ENCODE measurements around the gene SNX8. TPM values are rescaled to one million over a fixed set of nuclear protein-coding genes. Genes with fewer than 3 reads are reported as not detected.
"Not testable (repeated sequence)": the region's sequence is repeated elsewhere in the genome, so short reads cannot be mapped to it uniquely, and the experiment has no call there.

SNX8 gene
- total RNA-seq, 2 donors from 2014 or later: 23.7 to 31.8 TPM

DNA sequence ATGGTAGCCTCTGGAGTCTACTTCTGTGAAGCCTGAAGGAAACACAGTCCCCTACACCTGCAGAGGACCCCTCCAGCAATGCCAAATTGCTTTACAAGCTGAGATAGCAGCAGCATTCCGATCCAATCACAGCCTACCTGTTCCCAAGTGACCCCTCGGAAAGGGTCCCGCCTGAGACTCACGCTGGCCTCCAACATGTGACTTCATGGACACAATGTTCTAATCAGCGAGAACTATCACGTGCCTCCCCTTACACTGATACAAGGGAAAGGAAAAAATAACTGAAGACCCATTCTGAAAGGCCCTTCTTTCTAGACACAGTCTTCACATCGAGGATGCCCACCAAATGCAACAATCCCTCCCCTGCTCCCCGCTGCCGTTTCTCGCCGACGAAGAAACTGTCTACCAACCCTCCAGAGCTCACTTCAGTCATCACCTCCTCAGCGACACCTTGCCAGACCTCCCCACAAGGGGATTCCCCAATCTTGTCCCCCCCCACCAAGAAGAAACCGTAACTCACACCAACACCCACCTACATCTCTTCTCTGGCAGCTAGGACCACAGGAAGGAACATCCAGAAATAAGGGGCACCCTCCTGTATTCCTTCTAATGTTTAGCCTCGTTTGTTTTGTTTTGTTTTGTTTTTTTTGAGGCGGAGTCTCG lies 1.8 kb downstream of the SNX8 start:
- Mint-ChIP-seq H3K9me3 (no peaks in the 10 kb centered on the region), H3K4me1 (peaks cover 11% of the 10 kb centered on the region), H3K27me3 (no peaks in the 10 kb centered on the region), H3K4me3 (no peak overlapping the region), H3K27ac (no peak overlapping the region), H3K36me3 (ENCODE audit: low read depth) (peaks cover 6% of the 10 kb centered on the region)
- ATAC-seq (replicated peaks): no peak

- Mint-ChIP-seq H3K27ac (no peak overlapping the region), H3K9me3 (no peaks in the 10 kb centered on the region), H3K27me3 (no peaks in the 10 kb centered on the region), H3K4me1 (peaks cover 11% of the 10 kb centered on the region), H3K36me3 (ENCODE audit: low read depth) (peaks cover 6% of the 10 kb centered on the region), H3K4me3 (no peak overlapping the region)
- ATAC-seq (replicated peaks): no peak
Measured at GRCh38 chr7:2309889-2310331, 4.3 kb downstream of the SNX8 start.

- no peaks in the 10 kb centered on the region for H3K27me3 Mint-ChIP-seq
- H3K9me3 Mint-ChIP-seq: no peaks in the 10 kb centered on the region
- no peak overlapping the region for H3K27ac Mint-ChIP-seq
- H3K36me3 Mint-ChIP-seq (ENCODE audit: low read depth): no peaks in the 10 kb centered on the region
- H3K4me3 Mint-ChIP-seq: no peak overlapping the region
- peaks cover 10% of the 10 kb centered on the region for H3K4me1 Mint-ChIP-seq
- no peak for ATAC-seq (replicated peaks)
Measured at GRCh38 chr7:2307690-2308107, 6.5 kb downstream of the SNX8 start.

- Mint-ChIP-seq H3K27me3 (no peaks in the 10 kb centered on the region), H3K4me3 (no peak overlapping the region), H3K27ac (no peak overlapping the region), H3K36me3 (ENCODE audit: low read depth) (no peaks in the 10 kb centered on the region), H3K4me1 (peaks cover 4% of the 10 kb centered on the region), H3K9me3 (no peaks in the 10 kb centered on the region)
- no peak for ATAC-seq (replicated peaks)
Measured at GRCh38 chr7:2306688-2307087, 7.6 kb downstream of the SNX8 start.

- not testable (repeated sequence) for H3K4me1 Mint-ChIP-seq; H3K4me3 Mint-ChIP-seq; H3K27me3 Mint-ChIP-seq; H3K27ac Mint-ChIP-seq; H3K9me3 Mint-ChIP-seq; ATAC-seq (replicated peaks); H3K36me3 Mint-ChIP-seq (ENCODE audit: low read depth)
Measured at GRCh38 chr7:2305258-2305657, 9.0 kb downstream of the SNX8 start.

- ATAC-seq (replicated peaks); H3K27me3 Mint-ChIP-seq; H3K27ac Mint-ChIP-seq; H3K36me3 Mint-ChIP-seq (ENCODE audit: low read depth); H3K9me3 Mint-ChIP-seq; H3K4me3 Mint-ChIP-seq: not testable (repeated sequence)
- peaks cover 15% of the 10 kb centered on the region for H3K4me1 Mint-ChIP-seq
Measured at GRCh38 chr7:2303520-2303919, 10.7 kb downstream of the SNX8 start.

DNA sequence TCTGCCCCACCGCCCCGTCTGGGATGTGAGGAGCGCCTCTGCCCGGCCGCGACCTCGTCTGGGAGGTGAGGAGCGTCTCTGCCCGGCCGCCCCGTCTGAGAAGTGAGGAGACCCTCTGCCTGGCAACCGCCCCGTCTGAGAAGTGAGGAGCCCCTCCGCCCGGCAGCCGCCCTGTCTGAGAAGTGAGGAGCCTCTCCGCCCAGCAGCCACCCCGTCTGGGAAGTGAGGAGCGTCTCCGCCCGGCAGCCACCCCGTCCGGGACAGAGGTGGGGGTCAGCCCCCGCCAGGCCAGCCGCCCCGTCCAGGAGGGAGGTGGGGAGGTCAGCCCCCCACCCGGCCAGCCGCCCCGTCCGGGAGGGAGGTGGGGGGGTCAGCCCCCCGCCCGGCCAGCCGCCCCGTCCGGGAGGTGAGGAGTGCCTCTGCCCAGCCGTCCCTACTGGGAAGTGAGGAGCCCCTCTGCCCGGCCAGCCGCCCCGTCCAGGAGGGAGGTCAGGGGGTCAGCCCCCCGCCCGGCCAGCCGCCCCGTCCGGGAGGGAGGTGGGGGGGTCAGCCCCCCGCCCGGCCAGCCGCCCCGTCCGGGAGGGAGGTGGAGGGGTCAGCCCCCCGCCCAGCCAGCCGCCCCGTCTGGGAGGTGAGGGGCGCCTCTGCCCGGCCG lies 11.4 kb downstream of the SNX8 start:
- not testable (repeated sequence) for ATAC-seq (replicated peaks); H3K4me3 Mint-ChIP-seq
- peaks cover 14% of the 10 kb centered on the region for H3K4me1 Mint-ChIP-seq

DNA sequence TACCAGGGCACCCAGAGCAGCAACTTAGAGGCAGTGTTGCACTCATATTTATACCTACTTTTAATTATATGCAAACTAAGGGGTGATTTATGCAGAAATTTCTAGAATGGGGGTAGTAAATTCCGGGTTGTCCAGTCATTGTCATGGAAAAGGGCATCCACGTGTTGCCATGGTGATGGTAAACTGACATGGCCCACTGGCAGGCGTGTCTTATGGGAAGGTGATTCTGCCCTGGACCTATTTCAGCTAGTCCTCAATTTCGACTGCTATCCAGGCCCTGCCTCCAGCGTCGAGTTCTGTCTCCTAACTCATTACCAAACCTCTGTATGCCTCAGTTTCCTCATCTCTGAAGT lies 12.8 kb downstream of the SNX8 start:
- H3K36me3 Mint-ChIP-seq (ENCODE audit: low read depth): no peaks in the 10 kb centered on the region
- H3K4me3 Mint-ChIP-seq: no peak overlapping the region
- H3K27ac Mint-ChIP-seq: peak overlapping the region; percentile 62

More for the DNA sequence above, 11.4 kb downstream of the SNX8 start:
- not testable (repeated sequence) for H3K36me3 Mint-ChIP-seq (ENCODE audit: low read depth); H3K27me3 Mint-ChIP-seq; H3K27ac Mint-ChIP-seq; H3K9me3 Mint-ChIP-seq

GRCh38 chr7:2299870-2300512 lies 14.2 kb downstream of the SNX8 start:
- Mint-ChIP-seq H3K27me3 (no peaks in the 10 kb centered on the region), H3K9me3 (no peaks in the 10 kb centered on the region), H3K4me1 (peaks cover 10% of the 10 kb centered on the region), H3K4me3 (peak overlapping the region; percentile 62), H3K27ac (peak overlapping the region; percentile 87), H3K36me3 (ENCODE audit: low read depth) (no peaks in the 10 kb centered on the region)
- ATAC-seq (replicated peaks): peak; percentile 18

More for the DNA sequence above, 12.8 kb downstream of the SNX8 start:
- peaks cover 10% of the 10 kb centered on the region for H3K4me1 Mint-ChIP-seq
- H3K27me3 Mint-ChIP-seq: no peaks in the 10 kb centered on the region
- no peak for ATAC-seq (replicated peaks)
- H3K9me3 Mint-ChIP-seq: no peaks in the 10 kb centered on the region

DNA sequence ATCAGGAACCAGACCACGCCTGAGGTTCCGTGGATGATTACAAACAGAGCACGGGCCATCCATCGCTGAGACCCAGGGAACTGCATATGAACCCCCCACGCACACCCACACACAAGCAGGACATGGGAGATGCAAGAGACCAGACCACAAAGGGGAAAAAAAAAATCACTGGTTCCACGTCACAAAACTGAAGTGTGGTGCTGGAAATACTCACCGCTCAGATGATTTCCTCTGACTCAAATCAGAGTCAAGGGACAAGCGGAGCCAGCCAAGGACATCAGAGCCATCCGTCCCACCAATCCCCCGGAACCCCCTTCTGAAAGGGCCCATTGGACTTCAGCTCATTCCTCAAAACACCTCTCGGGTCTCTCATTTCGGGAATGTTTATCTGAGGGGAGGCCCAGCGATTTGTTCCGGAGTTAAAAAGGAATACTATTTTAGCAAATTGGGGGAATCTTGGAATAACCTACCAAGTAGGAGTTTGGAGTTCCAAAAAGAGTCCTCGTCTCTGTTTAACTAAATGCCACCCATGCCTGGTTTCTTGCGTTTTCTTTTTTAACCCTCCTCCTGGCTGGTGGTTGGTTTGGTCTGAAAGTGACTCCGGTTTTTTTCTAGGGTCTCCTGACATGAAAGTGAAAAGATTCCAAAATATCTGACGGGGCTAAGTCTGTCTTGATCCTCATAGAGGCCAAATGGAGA lies 15.0 kb downstream of the SNX8 start:
- peak; percentile 90 for ATAC-seq (replicated peaks)
- peak overlapping the region; percentile 62 for H3K4me3 Mint-ChIP-seq

GRCh38 chr7:2296832-2297231 lies 17.4 kb downstream of the SNX8 start:
- no peaks in the 10 kb centered on the region for H3K9me3 Mint-ChIP-seq
- H3K4me1 Mint-ChIP-seq: peaks cover 10% of the 10 kb centered on the region
- no peak overlapping the region for H3K4me3 Mint-ChIP-seq
- no peak overlapping the region for H3K27ac Mint-ChIP-seq
- no peaks in the 10 kb centered on the region for H3K36me3 Mint-ChIP-seq (ENCODE audit: low read depth)
- no peaks in the 10 kb centered on the region for H3K27me3 Mint-ChIP-seq
- ATAC-seq (replicated peaks): no peak

More for the DNA sequence above, 15.0 kb downstream of the SNX8 start:
- H3K27ac Mint-ChIP-seq: peak overlapping the region; percentile 87
- no peaks in the 10 kb centered on the region for H3K27me3 Mint-ChIP-seq
- no peaks in the 10 kb centered on the region for H3K9me3 Mint-ChIP-seq
- H3K36me3 Mint-ChIP-seq (ENCODE audit: low read depth): no peaks in the 10 kb centered on the region
- peaks cover 10% of the 10 kb centered on the region for H3K4me1 Mint-ChIP-seq

DNA sequence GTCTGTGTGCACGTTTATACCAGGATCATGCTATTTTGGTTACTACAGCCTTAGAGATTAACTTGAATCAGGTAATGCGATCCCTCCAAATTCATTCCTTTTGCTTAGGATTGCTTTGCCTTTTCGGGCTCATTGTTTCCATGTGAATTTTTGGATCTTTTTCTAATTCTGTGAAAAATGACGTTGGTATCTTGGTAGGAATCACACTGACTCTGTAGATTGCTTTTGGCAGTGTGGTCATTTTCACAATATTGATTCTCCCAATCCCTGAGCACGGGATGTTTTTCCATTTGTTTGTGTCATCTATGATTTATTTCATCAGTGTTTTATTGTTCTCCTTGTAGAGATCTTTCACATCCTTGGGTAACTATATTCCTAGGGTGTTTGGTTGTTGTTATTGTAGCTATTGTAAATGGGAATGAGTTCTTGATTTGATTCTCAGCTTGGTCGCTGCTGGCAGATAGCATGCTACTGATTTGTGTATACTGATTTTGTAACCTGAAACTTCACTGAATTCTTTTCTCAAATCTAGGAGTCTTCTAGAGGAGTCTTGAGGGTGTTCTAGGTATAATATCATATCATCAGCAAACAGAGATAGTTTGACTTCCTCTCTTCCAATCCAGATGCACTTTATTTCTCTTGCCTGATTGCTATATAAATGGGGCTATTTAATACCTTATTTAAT lies 18.2 kb downstream of the SNX8 start:
- no peaks in the 10 kb centered on the region for H3K36me3 Mint-ChIP-seq (ENCODE audit: low read depth)
- peaks cover 10% of the 10 kb centered on the region for H3K4me1 Mint-ChIP-seq
- no peaks in the 10 kb centered on the region for H3K27me3 Mint-ChIP-seq
- no peak overlapping the region for H3K4me3 Mint-ChIP-seq
- H3K27ac Mint-ChIP-seq: no peak overlapping the region
- ATAC-seq (replicated peaks): no peak
- no peaks in the 10 kb centered on the region for H3K9me3 Mint-ChIP-seq

DNA sequence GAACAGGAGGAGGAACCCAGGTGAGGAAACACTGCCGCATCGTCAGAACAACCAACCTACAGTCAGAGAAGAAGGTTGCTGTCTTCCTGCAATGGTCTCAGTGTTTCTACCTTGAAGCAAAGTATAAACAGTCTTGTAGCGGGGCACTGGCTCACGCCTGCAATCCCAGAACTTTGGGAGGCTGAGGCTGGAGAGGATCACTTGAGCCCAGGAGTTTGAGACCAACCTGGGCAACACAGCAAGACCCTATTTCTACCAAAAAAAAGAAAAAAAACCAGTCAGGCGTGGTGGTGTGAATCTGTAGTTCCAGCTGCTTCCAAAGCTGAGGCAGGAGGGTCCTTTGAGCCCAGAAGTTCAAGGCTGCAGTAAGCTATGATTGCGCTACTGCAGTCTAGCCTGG lies 23.4 kb downstream of the SNX8 start:
- no peak overlapping the region for H3K4me3 Mint-ChIP-seq
- no peaks in the 10 kb centered on the region for H3K27me3 Mint-ChIP-seq
- no peak overlapping the region for H3K27ac Mint-ChIP-seq
- no peaks in the 10 kb centered on the region for H3K4me1 Mint-ChIP-seq
- H3K36me3 Mint-ChIP-seq (ENCODE audit: low read depth): no peaks in the 10 kb centered on the region
- no peaks in the 10 kb centered on the region for H3K9me3 Mint-ChIP-seq
- ATAC-seq (replicated peaks): no peak

- Mint-ChIP-seq H3K9me3 (no peaks in the 10 kb centered on the region), H3K27me3 (no peaks in the 10 kb centered on the region), H3K36me3 (ENCODE audit: low read depth) (no peaks in the 10 kb centered on the region), H3K4me3 (no peak overlapping the region), H3K27ac (no peak overlapping the region), H3K4me1 (no peaks in the 10 kb centered on the region)
- ATAC-seq (replicated peaks): no peak
Measured at GRCh38 chr7:2289621-2290020, 24.6 kb downstream of the SNX8 start.
